ENCODE results near the gene PDCL3.

PDCL3 gene

DNA sequence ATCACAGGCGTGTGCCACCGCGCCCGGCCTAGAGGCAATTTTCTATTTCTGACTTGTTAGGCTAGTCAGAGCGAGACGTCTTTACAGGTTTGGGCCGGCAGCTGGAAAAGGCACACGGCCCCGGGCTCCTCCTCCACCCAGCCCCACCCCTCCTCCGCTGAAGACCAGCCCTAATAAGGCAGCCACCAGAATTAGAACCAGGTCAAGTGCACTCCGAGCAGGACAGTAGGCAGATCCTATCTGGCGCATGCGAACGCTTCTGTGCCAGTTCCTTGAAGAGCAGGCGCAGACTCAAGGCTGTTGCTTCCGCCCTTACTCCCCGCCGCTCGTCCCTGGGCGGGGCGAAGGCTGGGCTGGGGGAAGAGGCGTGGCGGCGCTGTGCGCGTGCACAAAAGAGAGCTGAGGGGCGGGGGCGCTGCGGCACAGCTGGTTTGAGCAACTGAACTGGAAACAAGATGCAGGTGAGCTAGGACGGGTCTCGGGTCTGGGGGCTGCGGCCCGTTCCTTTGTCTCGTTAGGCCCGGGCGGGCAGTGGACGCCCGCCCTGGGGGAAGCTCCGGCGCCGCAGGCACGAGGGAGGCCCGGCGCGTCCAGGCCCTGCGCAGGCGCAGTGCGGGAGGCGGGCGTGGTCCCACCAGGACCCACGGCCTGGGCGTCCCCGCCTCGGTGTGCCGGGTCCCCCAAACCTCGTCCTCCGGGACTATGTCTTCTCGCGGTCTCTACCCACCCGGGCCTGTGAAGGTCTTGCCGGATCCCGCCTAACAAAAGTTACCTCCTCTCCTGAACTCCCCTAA lies at the start of gene PDCL3:
TSS of gene PDCL3 (plus strand) at position 381 of the 794 bp plus-strand sequence. CDS start at position 456, 75 bp downstream.
- DNase-seq = peak; percentile 93 to 94

DNA sequence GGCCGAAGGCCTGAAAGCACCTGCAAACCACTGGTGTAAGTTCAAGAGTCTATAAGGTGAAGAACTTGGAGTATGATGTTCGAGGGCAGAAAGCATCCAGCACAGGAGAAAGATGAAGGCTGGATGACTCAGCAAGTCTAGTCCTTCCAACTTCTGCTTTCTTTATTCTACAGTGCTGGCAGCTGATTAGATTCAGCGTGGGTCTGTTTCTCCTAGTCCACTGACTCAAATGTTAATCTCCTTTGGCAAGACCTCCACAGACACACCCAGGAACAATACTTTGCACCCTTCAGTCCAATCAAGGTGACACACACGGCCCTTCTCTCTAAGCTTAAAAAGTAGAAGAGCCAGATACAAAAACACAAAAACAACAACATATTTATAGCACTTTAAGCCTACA lies 49.1 kb upstream of the PDCL3 start:
- DNase-seq = no peak

DNA sequence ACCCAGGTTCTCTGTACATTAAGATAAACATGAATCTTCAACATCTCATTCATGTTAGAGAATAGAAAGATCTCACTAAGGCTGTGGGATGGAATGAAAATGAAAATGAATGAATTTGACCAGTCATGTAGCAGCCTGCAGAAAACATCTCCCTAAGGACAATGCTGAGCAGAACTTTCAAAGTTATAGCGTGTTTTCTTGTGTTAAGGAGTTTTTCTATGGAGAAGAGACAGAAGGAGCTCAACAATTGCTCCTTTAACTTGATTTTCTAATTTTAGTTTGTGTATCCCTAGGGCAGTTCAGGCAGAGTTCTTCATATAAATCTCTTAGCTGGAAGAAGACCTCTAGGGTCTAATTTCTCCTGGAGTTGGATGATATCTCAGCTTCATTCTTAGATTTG lies 45.2 kb upstream of the PDCL3 start:
- no peak for DNase-seq

GRCh38 chr2:100518801-100519200 lies 44.0 kb upstream of the PDCL3 start:
- DNase-seq = no peak

- no peak for DNase-seq
Measured at GRCh38 chr2:100520224-100520623, 42.6 kb upstream of the PDCL3 start.

DNA sequence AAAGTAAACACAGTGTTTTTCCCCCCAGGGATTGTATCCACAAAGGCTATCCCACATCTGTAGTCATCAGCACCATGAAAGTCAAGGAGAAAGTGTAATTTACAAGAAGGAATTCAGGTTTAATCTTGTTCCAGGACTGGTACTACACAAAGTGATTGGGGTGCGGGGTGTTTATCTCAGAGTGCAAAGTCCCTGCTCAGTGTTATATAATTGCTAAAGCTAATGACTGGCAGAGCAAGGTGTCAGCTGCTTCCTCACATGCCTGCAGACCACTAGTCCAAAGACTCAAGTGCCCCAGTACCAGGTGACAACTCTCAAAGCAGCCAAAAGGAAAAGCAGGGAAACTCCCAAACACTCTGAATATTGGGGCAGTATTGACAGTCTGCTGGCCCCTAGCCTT lies 40.4 kb upstream of the PDCL3 start:
- DNase-seq = no peak

GRCh38 chr2:100524331-100524730 lies 38.5 kb upstream of the PDCL3 start:
- DNase-seq = no peak

GRCh38 chr2:100526868-100527267 lies 35.9 kb upstream of the PDCL3 start:
- DNase-seq = no peak

DNA sequence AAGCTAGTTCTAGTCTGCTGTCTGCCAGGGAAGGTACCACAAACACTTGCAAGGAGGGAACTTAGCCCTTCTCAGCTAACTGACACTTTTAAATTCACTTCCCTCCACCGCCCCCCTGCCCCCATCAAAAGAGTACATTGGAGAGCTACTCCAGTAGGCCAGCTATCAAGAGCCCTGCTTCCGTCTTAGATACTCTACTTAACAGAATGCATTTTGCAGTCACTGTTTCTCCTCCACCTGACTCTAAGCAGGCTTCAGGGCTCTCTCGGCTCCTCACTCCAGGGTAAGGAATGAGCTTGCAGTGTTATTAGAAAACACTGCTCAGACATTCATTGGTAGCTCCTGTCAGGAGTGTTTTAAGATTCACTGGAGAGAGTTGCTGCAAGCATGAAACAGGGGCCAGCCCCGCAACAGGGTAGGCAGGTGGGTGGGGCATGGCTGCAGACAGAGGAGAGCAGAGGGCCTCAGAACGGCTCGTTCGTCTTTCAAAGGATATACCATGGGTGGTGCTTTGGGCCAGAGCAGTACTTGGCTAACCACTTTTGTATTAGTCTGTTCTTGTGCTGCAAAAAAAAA lies 35.3 kb upstream of the PDCL3 start:
- no peak for DNase-seq

DNA sequence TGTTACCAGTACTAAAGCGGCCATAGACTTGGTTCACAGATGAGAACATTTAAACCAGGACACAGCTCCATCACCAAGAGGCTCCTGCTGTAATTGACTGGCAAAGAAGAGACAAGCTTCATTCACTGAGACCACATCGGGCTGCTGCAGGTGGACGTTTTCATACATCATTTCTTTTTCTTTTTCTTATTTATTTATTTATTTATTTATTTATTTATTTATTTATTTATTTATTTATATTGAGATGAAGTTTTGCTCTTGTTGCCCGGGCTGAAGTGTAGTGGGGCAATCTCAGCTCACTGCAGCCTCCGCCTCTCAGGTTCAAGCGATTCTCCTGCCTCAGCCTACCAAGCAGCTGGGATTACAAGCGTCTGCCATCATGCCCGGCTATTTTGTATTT lies 33.6 kb upstream of the PDCL3 start:
- no peak for DNase-seq

DNA sequence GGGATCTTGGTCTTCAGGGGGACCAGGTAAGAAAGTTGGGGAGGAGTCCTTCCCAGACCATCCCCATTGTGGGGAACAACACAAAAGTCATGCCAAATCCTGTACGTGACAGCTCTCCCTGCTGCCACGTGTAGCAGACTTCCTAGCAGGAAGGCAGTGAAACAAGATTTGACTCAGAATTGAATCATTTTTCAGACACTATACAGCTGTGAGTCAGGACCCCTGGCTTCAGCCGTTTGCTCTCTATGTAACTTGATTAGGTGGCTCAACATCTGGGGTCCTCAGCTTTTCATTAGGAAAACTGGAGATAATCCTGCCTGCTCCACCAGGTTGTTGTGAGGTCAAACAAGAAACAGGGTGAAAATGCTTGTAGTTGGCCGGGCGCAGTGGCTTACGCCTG lies 32.9 kb upstream of the PDCL3 start:
- DNase-seq = no peak

DNA sequence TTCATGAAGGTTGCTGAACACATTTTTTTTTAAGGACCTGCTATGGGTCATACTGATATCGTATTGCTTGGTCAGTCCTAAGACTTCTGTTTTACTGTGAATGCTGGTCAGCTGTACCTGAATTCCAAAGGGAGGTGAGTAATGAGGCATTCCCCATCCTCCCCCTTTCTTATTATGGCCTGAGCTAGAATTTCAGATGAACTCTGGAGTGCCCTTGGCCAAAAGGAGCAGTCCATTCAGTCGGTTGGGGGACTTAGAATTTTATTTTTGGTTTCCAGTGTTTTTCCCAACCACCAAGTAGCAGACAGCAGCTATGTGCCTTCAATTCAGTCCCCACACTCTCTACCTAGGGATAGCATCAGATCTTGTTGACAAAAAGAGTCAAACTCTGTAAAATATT lies 26.9 kb upstream of the PDCL3 start:
- no peak for DNase-seq

DNA sequence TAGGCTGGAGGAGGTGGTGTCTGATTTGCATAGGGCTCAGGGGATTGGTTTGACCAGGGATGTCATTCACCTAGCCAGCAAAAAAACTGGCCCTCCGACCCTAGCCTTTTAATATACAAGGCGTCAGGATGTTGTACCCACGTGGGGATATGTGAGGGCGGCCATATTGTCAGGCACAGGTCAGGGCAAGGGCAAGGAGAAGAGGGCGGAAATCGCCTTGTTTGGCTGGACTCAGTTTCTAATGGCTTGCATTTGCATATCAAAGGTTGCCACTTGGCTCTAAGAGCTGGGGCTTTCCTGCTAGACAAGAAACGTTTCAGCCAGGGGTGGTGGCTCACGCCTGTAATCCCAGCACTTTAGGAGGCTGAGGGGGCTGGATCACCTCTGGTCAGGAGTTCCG lies 24.9 kb upstream of the PDCL3 start:
- DNase-seq = no peak

DNA sequence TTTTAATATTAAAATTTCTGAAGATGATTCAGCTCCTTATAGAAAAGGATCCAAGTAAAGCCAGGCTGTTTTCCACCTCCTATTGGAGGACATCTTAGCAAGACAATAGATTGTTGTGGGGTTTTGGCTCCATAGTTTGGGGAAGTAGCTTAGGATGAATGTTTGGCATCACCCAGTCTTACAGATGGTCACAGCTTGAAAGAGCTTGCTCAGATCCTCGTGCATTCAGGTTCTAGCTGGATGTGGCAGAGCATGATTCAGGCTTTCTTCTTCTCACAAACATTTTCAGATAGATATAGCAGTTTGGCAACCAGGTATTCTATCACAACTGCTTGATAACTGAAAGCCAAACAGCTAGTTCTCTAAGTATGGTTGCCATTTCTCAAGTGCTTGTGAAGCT lies 23.6 kb upstream of the PDCL3 start:
- DNase-seq = no peak

DNA sequence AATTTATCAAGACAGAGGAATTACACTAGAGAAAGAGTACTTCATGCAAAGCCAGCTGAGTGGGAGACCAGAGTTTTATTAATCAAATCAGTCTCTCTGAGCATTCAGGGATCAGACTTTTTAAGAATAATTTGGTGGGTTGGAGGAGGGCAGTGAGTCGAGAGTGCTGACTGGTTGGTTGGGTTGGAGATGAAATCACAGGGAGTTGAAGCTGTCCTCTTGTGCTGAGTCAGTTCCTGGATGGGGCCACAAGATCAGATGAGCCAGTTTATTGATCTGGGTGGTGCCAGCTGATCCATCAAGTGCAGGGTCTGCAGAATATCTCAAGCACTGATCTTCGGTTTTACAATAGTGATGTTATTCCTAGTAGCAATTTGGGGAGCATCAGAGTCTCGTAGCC lies 21.4 kb upstream of the PDCL3 start:
- DNase-seq = no peak

- DNase-seq = no peak
Measured at GRCh38 chr2:100542418-100542817, 20.4 kb upstream of the PDCL3 start.

DNA sequence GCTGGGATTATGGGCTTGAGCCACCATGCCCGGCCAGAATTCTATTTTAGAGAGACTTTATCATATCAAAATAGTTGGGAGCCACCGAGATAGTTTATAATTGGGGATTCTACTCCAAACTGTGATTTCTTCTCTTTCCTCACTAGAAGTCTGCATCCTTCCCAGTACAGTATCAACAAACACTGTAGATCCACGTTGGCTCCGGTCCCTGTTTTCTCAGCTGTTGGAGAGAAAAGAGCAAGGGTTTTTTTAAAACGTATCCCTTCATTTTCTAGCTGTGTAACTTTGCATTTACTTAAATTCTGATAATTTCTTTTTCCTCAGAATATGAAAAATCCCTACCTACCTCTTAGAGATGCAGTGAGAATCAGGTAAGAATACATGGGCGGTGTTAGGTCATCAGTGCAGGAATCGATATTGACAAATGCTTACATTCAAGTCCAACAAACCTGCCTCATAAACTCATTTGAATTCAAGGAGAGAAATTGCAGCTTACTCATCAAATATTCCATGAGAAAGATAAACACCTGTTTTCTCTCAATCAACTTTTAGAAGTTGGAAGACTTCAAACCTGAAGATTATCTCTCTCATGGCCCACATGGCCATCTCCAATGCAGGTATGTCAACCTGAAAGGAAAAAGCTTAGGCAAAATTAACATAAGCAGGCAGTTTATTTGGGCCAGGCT lies 17.7 kb upstream of the PDCL3 start:
- DNase-seq = no peak

DNA sequence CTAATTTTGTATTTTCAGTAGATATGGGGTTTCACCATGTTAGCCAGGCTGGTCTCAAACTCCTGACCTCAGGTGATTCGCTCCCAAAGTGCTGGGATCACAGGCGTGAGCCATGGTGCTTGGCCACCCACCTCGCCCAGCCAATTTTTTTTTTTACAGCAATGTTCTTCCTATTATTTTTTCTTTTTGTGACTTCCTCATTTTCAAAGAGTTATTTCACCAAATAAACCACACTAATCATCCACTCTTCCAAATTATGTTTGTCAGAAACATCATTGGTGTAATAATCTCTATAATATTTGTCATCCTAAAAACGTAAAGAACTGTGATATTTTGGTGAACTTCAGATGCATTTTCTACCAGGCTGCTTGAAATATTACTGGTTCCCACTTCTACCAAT lies 16.3 kb upstream of the PDCL3 start:
- no peak for DNase-seq

- DNase-seq = no peak
Measured at GRCh38 chr2:100548771-100549170, 14.0 kb upstream of the PDCL3 start.

GRCh38 chr2:100551303-100551702 lies 11.5 kb upstream of the PDCL3 start:
- DNase-seq = no peak

DNA sequence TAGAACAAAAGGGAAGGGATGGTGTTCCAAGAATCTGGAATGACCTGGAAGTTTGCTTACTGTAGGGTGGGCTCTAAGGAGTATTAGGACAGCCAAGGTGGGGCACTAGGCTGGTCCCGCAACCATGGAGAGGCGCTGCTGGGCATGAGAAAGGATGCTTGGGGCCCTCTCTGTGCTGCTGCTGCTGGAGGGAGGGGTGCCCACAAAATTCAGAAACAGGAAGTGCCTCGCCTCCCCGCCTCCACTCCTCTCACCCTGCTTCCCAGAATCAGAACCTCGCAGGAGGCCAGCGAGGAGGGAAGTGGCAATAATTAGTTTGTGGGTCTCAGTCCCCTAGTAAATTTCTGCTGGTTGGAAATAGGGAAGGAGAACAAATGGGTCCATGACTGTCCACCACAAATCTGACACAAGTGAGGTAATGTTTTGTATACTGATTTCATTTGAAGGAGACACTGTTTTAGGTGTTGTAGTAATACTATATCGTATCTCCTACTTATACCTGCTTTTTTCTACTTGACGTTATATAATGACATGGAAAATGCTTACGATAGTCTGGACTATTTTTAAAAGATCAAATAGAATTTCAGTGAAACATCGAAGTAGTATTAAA lies 7.9 kb upstream of the PDCL3 start:
- no peak for DNase-seq

DNA sequence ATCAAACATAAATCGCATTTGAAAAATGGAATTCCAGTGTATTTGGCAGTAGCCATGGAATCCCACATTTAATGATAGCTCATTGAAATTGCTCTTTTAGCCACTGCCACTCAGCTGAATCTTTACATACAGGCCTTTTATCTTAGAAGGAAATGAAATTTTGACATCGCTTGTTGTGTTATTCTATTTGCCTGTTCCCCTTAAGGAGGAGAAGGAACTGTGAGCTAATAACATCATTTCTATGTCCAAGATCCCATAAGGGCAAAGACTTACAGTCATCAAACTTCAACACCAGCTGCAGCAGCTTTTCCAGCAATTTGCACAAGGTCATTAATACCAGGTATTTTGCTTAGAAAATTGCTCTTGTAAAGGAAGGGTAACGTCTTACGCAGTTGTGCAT lies 6.0 kb upstream of the PDCL3 start:
- DNase-seq = no peak

GRCh38 chr2:100560216-100560830 lies 2.5 kb upstream of the PDCL3 start:
- DNase-seq = no peak

Measured in NCI-H1930 (cell line).